Measurements from ENCODE around the gene HGD. TPM values are rescaled to one million over a fixed set of nuclear protein-coding genes. Genes with fewer than 3 reads are reported as not detected.

Gene HGD
- polyA plus RNA-seq, 1 of the 3 experiments (the other 2 are of a cell fraction) = not detected

- Histone ChIP-seq H3K9me3 (no peaks in the 10 kb centered on the region), H3K4me2 (peak overlapping the region; percentile 89), H3K4me3 (ENCODE audit: low read depth in 2 of 2, low read length in 1 of 2) (peak overlapping the region; percentile 95), H3K9me2 (no peaks in the 10 kb centered on the region), H3K4me1 (ENCODE audit: control insufficient read depth in 1 of 2, insufficient read depth in 2 of 2, low read depth in 1 of 2, low read length in 1 of 2) (peaks cover 12 to 27% of the 10 kb centered on the region in 2 experiments; a peak in 3 of 4 replicates), H2AFZ (ENCODE audit: low read depth) (peak overlapping the region; percentile 96), H3K36me3 (replicated peaks in 1 of 2; ENCODE audit: control insufficient read depth in 1 of 2, insufficient read depth in 2 of 2, low read length in 1 of 2) (peaks cover 21 to 33% of the 10 kb centered on the region in 2 experiments), H3K27ac (ENCODE audit: low read depth in 2 of 2, low read length in 1 of 2) (peak overlapping the region in 1 of 2 experiments; percentile 71; a peak in 2 of 4 replicates), H4K20me1 (ENCODE audit: insufficient read depth) (no peaks in the 10 kb centered on the region), H3K79me2 (ENCODE audit: insufficient read depth) (peaks cover 34% of the 10 kb centered on the region), H3K9ac (peak overlapping the region; percentile 99; the same call in 1 of the 2 replicates), H3F3A (replicated peaks; ENCODE audit: insufficient read depth) (peaks cover 6% of the 10 kb centered on the region), H3K27me3 (ENCODE audit: insufficient read depth) (no peaks in the 10 kb centered on the region)
- no peak for DNase-seq
- WGBS (ENCODE audit: low lambda C conversion rate) = 0% methylated on average over 4 of the region's 4 CpGs
- ChIA-PET CTCF (interaction anchor here (0.8 to 1.6 kb wide), 5 partner anchors 28 to 199 kb away, joined by 3 to 6 read pairs (median 4); no protein-coding TSS in a partner anchor), POLR2A (interaction anchor here (0.6 to 1.8 kb wide), 7 partner anchors 9 to 483 kb away, joined by 3 to 9 read pairs (median 4); partner anchors contain the start of genes GTF2E1 and RABL3)
- TF ChIP-seq MAX (IDR thresholded peaks at IDR 0.05; ENCODE audit: low read depth) = peak; percentile 4; the same call in 1 of the 2 replicates
- TF ChIP-seq, protein P1, sequence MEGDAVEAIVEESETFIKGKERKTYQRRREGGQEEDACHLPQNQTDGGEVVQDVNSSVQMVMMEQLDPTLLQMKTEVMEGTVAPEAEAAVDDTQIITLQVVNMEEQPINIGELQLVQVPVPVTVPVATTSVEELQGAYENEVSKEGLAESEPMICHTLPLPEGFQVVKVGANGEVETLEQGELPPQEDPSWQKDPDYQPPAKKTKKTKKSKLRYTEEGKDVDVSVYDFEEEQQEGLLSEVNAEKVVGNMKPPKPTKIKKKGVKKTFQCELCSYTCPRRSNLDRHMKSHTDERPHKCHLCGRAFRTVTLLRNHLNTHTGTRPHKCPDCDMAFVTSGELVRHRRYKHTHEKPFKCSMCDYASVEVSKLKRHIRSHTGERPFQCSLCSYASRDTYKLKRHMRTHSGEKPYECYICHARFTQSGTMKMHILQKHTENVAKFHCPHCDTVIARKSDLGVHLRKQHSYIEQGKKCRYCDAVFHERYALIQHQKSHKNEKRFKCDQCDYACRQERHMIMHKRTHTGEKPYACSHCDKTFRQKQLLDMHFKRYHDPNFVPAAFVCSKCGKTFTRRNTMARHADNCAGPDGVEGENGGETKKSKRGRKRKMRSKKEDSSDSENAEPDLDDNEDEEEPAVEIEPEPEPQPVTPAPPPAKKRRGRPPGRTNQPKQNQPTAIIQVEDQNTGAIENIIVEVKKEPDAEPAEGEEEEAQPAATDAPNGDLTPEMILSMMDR (IDR thresholded peaks at IDR 0.05) = no peak
- TF ChIP-seq, protein P2, sequence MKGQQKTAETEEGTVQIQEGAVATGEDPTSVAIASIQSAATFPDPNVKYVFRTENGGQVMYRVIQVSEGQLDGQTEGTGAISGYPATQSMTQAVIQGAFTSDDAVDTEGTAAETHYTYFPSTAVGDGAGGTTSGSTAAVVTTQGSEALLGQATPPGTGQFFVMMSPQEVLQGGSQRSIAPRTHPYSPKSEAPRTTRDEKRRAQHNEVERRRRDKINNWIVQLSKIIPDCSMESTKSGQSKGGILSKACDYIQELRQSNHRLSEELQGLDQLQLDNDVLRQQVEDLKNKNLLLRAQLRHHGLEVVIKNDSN (IDR thresholded peaks at IDR 0.05; ENCODE audit: borderline replicate concordance, low read depth) = no peak
- TF ChIP-seq YY1 (IDR thresholded peaks at IDR 0.05; ENCODE audit: low read depth) = no peak
- no peak for TF ChIP-seq SMC3 (IDR thresholded peaks at IDR 0.05; ENCODE audit: low read depth, low read length)
- TF ChIP-seq NFIC (IDR thresholded peaks at IDR 0.05; ENCODE audit: borderline replicate concordance) = no peak
- no peak for TF ChIP-seq JUND (IDR thresholded peaks at IDR 0.05)
- TF ChIP-seq ZBTB33 (IDR thresholded peaks at IDR 0.05; ENCODE audit: borderline replicate concordance, low read depth) = no peak
- TF ChIP-seq RXRA (IDR thresholded peaks at IDR 0.05; ENCODE audit: borderline replicate concordance, low read depth) = no peak
- TF ChIP-seq, protein P3, sequence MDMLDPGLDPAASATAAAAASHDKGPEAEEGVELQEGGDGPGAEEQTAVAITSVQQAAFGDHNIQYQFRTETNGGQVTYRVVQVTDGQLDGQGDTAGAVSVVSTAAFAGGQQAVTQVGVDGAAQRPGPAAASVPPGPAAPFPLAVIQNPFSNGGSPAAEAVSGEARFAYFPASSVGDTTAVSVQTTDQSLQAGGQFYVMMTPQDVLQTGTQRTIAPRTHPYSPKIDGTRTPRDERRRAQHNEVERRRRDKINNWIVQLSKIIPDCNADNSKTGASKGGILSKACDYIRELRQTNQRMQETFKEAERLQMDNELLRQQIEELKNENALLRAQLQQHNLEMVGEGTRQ (IDR thresholded peaks at IDR 0.05; ENCODE audit: borderline replicate concordance, low read depth, low read length) = no peak
- peak; percentile 40; the same call in 1 of the 2 replicates for TF ChIP-seq RCOR1 (IDR thresholded peaks at IDR 0.05; ENCODE audit: low read length)
- no peak for TF ChIP-seq RFX5 (IDR thresholded peaks at IDR 0.05; ENCODE audit: low read length)
- no peak for TF ChIP-seq CHD2 (IDR thresholded peaks at IDR 0.05; ENCODE audit: low read length, partially characterized antibody)
- TF ChIP-seq MEF2A (IDR thresholded peaks at IDR 0.05; ENCODE audit: borderline replicate concordance, low read depth) = no peak
- TF ChIP-seq RAD21 (IDR thresholded peaks at IDR 0.05; ENCODE audit: low read length) = no peak; the same call in 1 of the 2 replicates
- no peak for TF ChIP-seq FOXJ3 (CRISPR knock-in tag; IDR thresholded peaks at IDR 0.05)
- TF ChIP-seq EP300 (IDR thresholded peaks at IDR 0.05; ENCODE audit: borderline replicate concordance in 1 of 2, low read depth in 1 of 2, low read length in 1 of 2) = no peak
- TF ChIP-seq MXI1 (IDR thresholded peaks at IDR 0.05; ENCODE audit: low read depth, low read length) = no peak
- TF ChIP-seq FOSL2 (IDR thresholded peaks at IDR 0.05; ENCODE audit: borderline replicate concordance, low read depth) = no peak
- 0 out of 2 replicates have a peak, but pooled peaks have one; percentile 34 for TF ChIP-seq SIN3A (IDR thresholded peaks at IDR 0.05; ENCODE audit: borderline replicate concordance, low read depth, low read length)
- TF ChIP-seq, protein P4, sequence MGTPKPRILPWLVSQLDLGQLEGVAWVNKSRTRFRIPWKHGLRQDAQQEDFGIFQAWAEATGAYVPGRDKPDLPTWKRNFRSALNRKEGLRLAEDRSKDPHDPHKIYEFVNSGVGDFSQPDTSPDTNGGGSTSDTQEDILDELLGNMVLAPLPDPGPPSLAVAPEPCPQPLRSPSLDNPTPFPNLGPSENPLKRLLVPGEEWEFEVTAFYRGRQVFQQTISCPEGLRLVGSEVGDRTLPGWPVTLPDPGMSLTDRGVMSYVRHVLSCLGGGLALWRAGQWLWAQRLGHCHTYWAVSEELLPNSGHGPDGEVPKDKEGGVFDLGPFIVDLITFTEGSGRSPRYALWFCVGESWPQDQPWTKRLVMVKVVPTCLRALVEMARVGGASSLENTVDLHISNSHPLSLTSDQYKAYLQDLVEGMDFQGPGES (IDR thresholded peaks at IDR 0.05; ENCODE audit: low read depth, low read length) = no peak
- TF ChIP-seq FOXM1 (IDR thresholded peaks at IDR 0.05; ENCODE audit: low read depth) = no peak
- TF ChIP-seq POLR2AphosphoS5 (IDR thresholded peaks at IDR 0.05; ENCODE audit: low read depth, low read length) = no peak
- TF ChIP-seq NRF1 (IDR thresholded peaks at IDR 0.05; ENCODE audit: low read depth, low read length) = no peak
- TF ChIP-seq PBX3 (IDR thresholded peaks at IDR 0.05) = no peak
These were observed 86.3 kb downstream of the HGD start for GRCh38 chr3:120595788-120596115.

All from SK-N-SH (cell line).